Tibial artery (tissue), 4 donors: ENCODE measurements around the gene SLAIN1.
A peak's percentile ranks its signal among the peaks of the same experiment; 100 is the strongest.

ENCODE experiments used
- DNase-seq, 2 donors: peaks; one replicate each; pipeline ENCODE4 v3.0.0-alpha.2; 2019
- H3K27ac ChIP-seq, 2 donors: fragments of 200-600 bp; sonication (generic) in 1 of 2; 1 replicate in 1 of 2; 2 replicates in 1 of 2; pipeline ENCODE4 v1.5.1; 2018 to 2019; ENCODE audit warnings: mild to moderate bottlenecking in 1 of 2
- H3K27me3 ChIP-seq, 2 donors: fragments of 200-600 bp; sonication (generic) in 1 of 2; one replicate each; pipeline versions ENCODE4 v1.5.1 to v1.6.0; 2016 to 2019
- H3K36me3 ChIP-seq, 3 donors: fragments of 200-600 bp; sonication (generic) in 2 of 3; one replicate each; pipeline ENCODE4 v1.5.1; 2016 to 2019; ENCODE audit warnings: mild to moderate bottlenecking in 2 of 3
- H3K4me1 ChIP-seq, 4 donors: fragments of 200-600 bp; sonication (generic) in 2 of 4; 1 replicate in 3 of 4; 2 replicates in 1 of 4; pipeline ENCODE4 v1.5.1; 2016 to 2019
- H3K4me3 ChIP-seq, 2 donors: fragments of 200-600 bp; sonication (generic) in 1 of 2; 1 replicate in 1 of 2; 2 replicates in 1 of 2; pipeline ENCODE4 v1.5.1; 2018 to 2019; ENCODE audit warnings: mild to moderate bottlenecking in 2 of 2
- H3K9me3 ChIP-seq, 3 donors: fragments of 200-600 bp; sonication (generic) in 1 of 3; one replicate each; pipeline ENCODE4 v1.5.1; 2016 to 2019
- intact Hi-C: fragments of 100-400 bp; cut with DNase I; formaldehyde crosslinking; loops from one replicate; pipeline ENCODE4 v1.15.0; 2023; ENCODE audit warnings: low total_unique reads
- TF ChIP-seq, protein P1 (sequence below), 2 experiments: fragments of 200-600 bp in 1 of 2; fragments of 450-650 bp in 1 of 2; IDR thresholded peaks; one replicate each; pipeline ENCODE4 v1.5.1; 2017 to 2019; ENCODE audit warnings: antibody characterized with exemption in 2 of 2, mild to moderate bottlenecking in 1 of 2, moderate library complexity in 1 of 2

SLAIN1 gene

DNA sequence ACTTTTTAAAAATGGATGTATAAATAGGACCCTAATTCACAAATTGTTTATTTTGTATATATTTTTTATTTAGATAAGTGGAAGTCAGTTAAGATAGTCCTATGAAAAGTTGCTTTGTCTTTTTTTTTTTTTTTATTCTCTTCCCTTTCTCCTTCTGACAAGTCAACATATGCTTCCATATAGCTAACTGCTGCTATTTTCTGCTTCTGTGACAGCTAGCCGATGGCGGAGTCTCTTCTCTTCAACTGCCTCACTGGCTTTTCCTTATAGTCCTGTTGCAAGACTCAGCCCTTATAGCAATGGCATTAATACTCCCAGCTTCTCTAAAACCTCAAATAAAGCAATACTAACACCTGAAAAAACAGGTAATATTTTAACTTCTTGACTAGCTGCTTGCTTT, 45.3 kb downstream of the SLAIN1 start:
- Histone ChIP-seq H3K4me3 (no peak overlapping the region), H3K4me1 (peaks cover 0 to 10% (median 4%) of the 10 kb centered on the region in 4 donors), H3K9me3 (no peaks in the 10 kb centered on the region), H3K36me3 (peaks cover 11 to 19% (median 19%) of the 10 kb centered on the region in 3 donors), H3K27me3 (no peaks in the 10 kb centered on the region), H3K27ac (no peak overlapping the region)
- intact Hi-C loops, result no loop called here
- TF ChIP-seq, protein P1, sequence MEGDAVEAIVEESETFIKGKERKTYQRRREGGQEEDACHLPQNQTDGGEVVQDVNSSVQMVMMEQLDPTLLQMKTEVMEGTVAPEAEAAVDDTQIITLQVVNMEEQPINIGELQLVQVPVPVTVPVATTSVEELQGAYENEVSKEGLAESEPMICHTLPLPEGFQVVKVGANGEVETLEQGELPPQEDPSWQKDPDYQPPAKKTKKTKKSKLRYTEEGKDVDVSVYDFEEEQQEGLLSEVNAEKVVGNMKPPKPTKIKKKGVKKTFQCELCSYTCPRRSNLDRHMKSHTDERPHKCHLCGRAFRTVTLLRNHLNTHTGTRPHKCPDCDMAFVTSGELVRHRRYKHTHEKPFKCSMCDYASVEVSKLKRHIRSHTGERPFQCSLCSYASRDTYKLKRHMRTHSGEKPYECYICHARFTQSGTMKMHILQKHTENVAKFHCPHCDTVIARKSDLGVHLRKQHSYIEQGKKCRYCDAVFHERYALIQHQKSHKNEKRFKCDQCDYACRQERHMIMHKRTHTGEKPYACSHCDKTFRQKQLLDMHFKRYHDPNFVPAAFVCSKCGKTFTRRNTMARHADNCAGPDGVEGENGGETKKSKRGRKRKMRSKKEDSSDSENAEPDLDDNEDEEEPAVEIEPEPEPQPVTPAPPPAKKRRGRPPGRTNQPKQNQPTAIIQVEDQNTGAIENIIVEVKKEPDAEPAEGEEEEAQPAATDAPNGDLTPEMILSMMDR (IDR thresholded peaks at IDR 0.05), result no peak
- no peak for DNase-seq

DNA sequence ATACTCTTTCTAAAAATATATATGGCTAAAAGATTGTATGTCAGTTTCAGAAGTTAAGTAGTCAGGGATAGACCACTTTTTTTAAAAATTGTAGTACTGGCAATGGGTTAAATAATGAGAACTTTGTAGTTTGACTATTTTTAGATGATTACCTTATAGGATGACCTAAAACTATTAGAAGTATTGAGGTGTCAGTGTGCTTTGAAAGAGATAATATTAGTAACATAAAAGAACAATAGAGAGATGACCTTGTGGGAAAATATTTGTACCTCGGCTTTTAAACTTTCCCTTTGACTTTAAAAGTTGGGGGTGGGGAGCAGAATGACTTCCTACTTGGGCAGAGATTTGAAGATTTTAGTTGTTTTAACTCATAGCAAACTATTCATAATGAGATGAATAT, 48.3 kb downstream of the SLAIN1 start:
- intact Hi-C loops, result no loop called here
- no peak for DNase-seq
- Histone ChIP-seq H3K4me3 (no peak overlapping the region), H3K27me3 (no peaks in the 10 kb centered on the region), H3K9me3 (no peaks in the 10 kb centered on the region), H3K4me1 (peaks cover 0 to 3% (median 1%) of the 10 kb centered on the region in 4 donors), H3K27ac (no peak overlapping the region), H3K36me3 (peaks cover 11 to 19% (median 19%) of the 10 kb centered on the region in 3 donors)
- TF ChIP-seq, protein P1 (IDR thresholded peaks at IDR 0.05), result no peak

DNA sequence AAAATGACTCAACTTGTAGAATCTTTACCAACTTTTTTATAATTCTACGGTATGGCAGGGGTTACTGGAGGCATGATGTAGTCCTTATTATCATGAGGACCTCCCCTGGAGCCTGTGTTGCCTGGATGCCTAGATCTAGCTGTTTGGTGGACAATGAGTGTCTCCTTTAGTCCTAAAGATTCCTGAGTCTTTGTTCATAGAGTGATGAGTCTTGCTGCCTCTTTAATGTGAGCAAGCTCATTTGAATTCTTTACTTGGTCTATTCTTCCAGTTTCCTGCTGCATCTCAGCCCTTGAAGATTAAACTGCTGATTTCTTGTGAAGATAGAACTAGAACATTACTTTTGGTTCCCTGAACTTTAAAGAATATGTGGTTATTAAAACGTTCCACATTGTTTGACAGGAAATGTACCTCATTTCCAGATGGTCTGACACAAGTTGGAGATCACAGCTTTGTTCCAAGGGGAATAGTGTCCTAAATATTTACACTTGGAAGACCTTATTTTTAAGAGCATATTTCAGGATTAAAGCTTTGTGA, 51.9 kb downstream of the SLAIN1 start:
- Histone ChIP-seq H3K27me3 (no peaks in the 10 kb centered on the region), H3K27ac (no peak overlapping the region), H3K4me1 (peaks cover 0 to 12% (median 0%) of the 10 kb centered on the region in 4 donors), H3K9me3 (no peaks in the 10 kb centered on the region), H3K36me3 (peaks cover 7 to 26% (median 19%) of the 10 kb centered on the region in 3 donors), H3K4me3 (no peak overlapping the region)
- DNase-seq, result no peak
- TF ChIP-seq, protein P1 (IDR thresholded peaks at IDR 0.05), result no peak
- intact Hi-C loops, result no loop called here

DNA sequence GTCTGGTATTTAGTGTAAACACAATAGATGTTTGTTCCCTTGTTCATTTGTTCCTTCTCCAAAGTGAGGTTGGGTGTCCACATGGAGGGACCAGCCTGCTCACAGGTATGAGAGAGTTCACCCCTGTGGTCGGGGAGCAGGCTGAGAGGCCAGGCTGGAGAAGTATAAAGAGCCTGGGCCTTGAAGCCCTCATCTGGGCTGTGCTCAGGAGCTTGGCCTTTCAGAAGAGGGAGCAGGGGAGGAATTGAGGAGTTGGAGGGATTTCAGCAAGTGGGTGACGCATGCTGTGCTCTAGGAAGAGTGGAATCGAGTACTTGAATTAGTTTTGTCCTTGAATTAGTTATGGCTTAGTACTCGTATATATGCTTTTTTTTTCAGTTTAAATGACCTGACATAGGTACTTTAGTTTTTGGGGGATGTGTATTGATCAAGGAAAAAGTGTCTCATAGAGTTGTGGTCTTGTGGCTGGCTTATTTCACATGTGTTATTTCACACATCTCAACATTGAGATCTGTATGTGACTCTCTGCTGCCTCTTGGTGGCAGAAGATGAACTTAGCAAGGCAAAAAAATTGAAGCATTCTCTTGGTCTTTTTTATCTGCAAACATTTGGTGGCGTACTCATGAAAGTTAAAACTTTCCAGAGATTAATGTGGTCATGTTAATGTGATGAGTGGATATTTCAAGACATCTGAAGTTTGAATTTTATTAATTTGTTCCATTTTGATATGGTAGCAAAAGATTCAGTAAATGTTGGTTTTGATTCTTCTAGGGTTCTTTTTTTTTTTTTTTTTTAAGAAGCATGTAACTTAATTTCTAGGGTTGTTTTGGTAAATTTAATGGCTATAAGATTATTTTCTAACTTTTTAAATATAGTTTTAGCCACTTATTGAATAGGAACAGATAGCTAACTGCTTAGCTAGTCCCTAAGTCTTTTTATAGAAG, 54.3 kb downstream of the SLAIN1 start:
- H3K27ac ChIP-seq, result no peak overlapping the region
- no peak for DNase-seq

DNA sequence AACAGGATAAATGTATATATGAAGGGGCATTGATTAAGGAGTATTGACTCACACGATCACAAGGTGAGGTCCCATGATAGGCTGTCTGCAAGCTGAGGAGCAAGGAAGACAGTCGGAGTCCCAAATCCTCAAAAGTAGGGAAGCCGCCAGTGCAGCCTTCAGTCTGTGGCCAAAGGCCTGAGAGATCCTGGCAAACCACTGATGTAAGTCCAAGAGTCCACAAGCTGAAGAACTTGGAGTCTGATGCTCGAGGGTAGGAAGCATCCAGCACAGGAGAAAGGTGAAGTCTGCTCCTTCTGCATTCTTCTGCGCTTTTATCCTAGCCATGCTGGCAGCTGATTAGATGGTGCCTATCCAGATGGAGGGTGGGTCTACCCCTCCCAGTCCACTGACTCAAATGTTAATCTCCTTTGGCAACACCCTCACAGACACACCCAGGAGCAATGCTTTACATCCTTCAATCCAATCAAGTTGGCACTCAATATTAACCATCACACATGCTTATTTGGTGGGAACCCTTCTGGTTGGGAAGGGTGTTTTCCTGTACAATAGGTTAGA, 55.1 kb downstream of the SLAIN1 start:
- H3K4me1 ChIP-seq, result peaks cover 0 to 12% (median 0%) of the 10 kb centered on the region in 4 donors
- intact Hi-C loops, result no loop called here
- no peak overlapping the region for H3K27ac ChIP-seq
- H3K27me3 ChIP-seq, result no peaks in the 10 kb centered on the region
- peaks cover 0 to 8% (median 2%) of the 10 kb centered on the region in 3 donors for H3K36me3 ChIP-seq
- H3K4me3 ChIP-seq, result no peak overlapping the region
- H3K9me3 ChIP-seq, result no peaks in the 10 kb centered on the region
- TF ChIP-seq, protein P1 (IDR thresholded peaks at IDR 0.05), result no peak
- DNase-seq, result no peak

More for the DNA sequence above, 54.3 kb downstream of the SLAIN1 start:
- Histone ChIP-seq H3K4me1 (peaks cover 0 to 12% (median 0%) of the 10 kb centered on the region in 4 donors), H3K27me3 (no peaks in the 10 kb centered on the region), H3K36me3 (peaks cover 0 to 15% (median 10%) of the 10 kb centered on the region in 3 donors), H3K4me3 (no peak overlapping the region), H3K9me3 (no peaks in the 10 kb centered on the region)
- TF ChIP-seq, protein P1 (IDR thresholded peaks at IDR 0.05), result peak; percentile 60 to 72
- intact Hi-C loops, result no loop called here
